ENCODE data around the gene POMGNT1. TPM values are rescaled to one million over a fixed set of nuclear protein-coding genes. Genes with fewer than 3 reads are reported as not detected.

The POMGNT1 gene
- total and polyA plus RNA-seq, 2 of the 8 experiments (the other 6 are each of a cell fraction or from before 2014, with no cell fraction given) = 28.0 to 40.3 TPM

GRCh38 chr1:46192171-46192570, 6.1 kb downstream of the POMGNT1 start (continued):
- TF ChIP-seq CHD7 (IDR thresholded peaks at IDR 0.05; ENCODE audit: insufficient replicate concordance, low read length) (no peak), CBX5 (IDR thresholded peaks at IDR 0.05; ENCODE audit: low read depth, low read length) (no peak)
